ENCODE data around the gene DLGAP4. TPM values are rescaled to one million over a fixed set of nuclear protein-coding genes. Genes with fewer than 3 reads are reported as not detected.

The DLGAP4 gene

DNA sequence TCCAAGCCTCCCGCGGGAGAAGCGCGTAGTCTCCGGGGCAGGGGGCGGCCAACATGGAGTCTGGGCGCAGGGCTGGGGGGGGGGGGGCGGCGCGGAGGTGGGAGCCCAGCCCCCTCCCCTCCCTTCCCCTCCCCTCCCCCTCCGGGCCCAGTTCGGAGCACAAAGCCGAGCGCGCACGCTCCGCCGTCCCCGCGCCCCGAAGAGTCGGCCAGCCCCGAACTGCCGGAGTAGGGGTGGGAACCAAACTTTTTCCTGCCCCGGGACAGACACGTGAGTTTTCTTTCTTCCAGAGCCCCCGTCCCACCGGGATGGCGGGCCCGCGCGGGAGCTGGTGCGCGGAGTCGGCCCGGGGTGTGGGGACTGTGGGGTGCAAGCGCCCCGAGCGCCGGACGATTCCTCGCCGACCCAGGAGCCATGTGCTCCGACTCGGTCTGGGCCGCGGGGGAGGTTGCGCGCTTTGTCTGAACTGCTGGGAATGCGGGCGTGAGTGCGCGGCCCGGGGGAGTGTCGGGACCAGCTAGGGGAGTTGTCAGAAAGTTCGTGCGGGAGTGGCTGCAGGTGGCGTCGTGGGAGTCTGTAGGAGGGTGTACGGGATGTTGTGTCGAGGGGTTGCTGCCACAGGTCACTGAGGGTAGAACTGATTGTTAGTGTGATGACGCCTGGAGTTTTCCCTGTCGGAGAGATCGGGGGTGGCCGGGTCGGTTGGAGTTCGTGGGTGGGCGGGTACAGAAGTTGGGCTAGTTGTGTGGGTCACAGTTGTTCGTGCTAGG lies 268.4 kb downstream of the DLGAP4 start:
- H3K18ac ChIP-seq (ENCODE audit: low read depth in 1 of 2, low read length in 2 of 2), result peak overlapping the region; percentile 37 to 61
- peaks cover 0 to 7% of the 10 kb centered on the region in 2 experiments for H3K36me3 ChIP-seq (ENCODE audit: control insufficient read depth in 1 of 2, insufficient read depth in 2 of 2, low read depth in 1 of 2, low read length in 2 of 2)
- no peaks in the 10 kb centered on the region for H3K27me3 ChIP-seq (ENCODE audit: control insufficient read depth in 1 of 2, insufficient read depth in 1 of 2, low read length in 2 of 2)
- H4K91ac ChIP-seq (ENCODE audit: low read length), result no peak overlapping the region
- peak overlapping the region; percentile 21 to 55 for H2BK12ac ChIP-seq (ENCODE audit: low read length in 2 of 2)
- peak overlapping the region; percentile 64 for H3K27ac ChIP-seq (ENCODE audit: low read length, poor library complexity, severe bottlenecking)
- H3K14ac ChIP-seq (ENCODE audit: low read length in 2 of 2), result peak overlapping the region; percentile 70 to 78
- no peak overlapping the region for H3K9ac ChIP-seq (ENCODE audit: low read length)
- peak; percentile 72 for DNase-seq
- no peak overlapping the region for H2AK5ac ChIP-seq (ENCODE audit: low read length, severe bottlenecking)
- H2AFZ ChIP-seq (ENCODE audit: low read depth, low read length), result peak overlapping the region; percentile 20
- H2BK5ac ChIP-seq (ENCODE audit: low read depth, low read length, poor library complexity, severe bottlenecking), result peak overlapping the region; percentile 67
- H3K23ac ChIP-seq (ENCODE audit: low read length in 2 of 2), result peak overlapping the region in 1 of 2 experiments; percentile 97
- H2BK120ac ChIP-seq (ENCODE audit: low read depth, low read length), result peak overlapping the region; percentile 92
- peaks cover 26% of the 10 kb centered on the region for H3K4me1 ChIP-seq (ENCODE audit: control insufficient read depth, insufficient read depth, low read depth, low read length)
- H3K79me1 ChIP-seq (replicated peaks; ENCODE audit: low read length, poor library complexity, severe bottlenecking), result peaks cover 6% of the 10 kb centered on the region
- H3K4ac ChIP-seq (ENCODE audit: low read depth in 1 of 2, low read length in 2 of 2), result peak overlapping the region; percentile 81 to 89
- under 1% methylated on average over 58 of the region's 69 CpGs for WGBS
- peak overlapping the region; percentile 77 for H3K4me2 ChIP-seq (ENCODE audit: low read length, poor library complexity, severe bottlenecking)
- H3K9me3 ChIP-seq (ENCODE audit: control insufficient read depth, low read length), result no peaks in the 10 kb centered on the region
- H4K8ac ChIP-seq (ENCODE audit: low read length), result peak overlapping the region; percentile 45
- H3K4me3 ChIP-seq (ENCODE audit: insufficient read depth in 1 of 2, low read depth in 1 of 2, low read length in 2 of 2), result peak overlapping the region; percentile 71 to 76
- H2BK15ac ChIP-seq (ENCODE audit: low read depth, poor library complexity, severe bottlenecking), result peak overlapping the region; percentile 88

DNA sequence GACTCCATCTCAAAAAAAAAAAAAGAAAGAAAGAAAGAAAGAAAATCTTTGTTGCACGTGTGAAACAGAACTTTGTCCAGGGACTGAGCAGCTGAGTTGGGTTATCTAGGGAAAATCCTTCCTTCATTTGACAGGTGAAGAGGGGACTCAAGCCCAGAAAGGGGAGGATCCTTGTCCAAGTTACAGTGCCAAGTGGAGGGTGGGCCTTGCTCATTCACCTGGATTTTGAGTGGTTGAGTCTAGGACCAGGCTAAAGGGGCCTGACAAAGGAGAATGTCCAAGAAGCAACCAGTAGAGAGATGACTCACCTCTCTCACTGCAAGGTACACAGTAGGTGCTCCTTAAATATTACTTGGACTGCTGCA lies 269.9 kb downstream of the DLGAP4 start:
- Histone ChIP-seq H3K9me3 (ENCODE audit: control insufficient read depth, low read length) (no peaks in the 10 kb centered on the region), H2BK5ac (ENCODE audit: low read depth, low read length, poor library complexity, severe bottlenecking) (no peak overlapping the region), H3K27ac (ENCODE audit: low read length, poor library complexity, severe bottlenecking) (peak overlapping the region; percentile 33), H3K27me3 (ENCODE audit: control insufficient read depth in 1 of 2, insufficient read depth in 1 of 2, low read length in 2 of 2) (no peaks in the 10 kb centered on the region), H3K18ac (ENCODE audit: low read depth in 1 of 2, low read length in 2 of 2) (no peak overlapping the region), H4K91ac (ENCODE audit: low read length) (no peak overlapping the region), H3K9ac (ENCODE audit: low read length) (no peak overlapping the region), H2BK15ac (ENCODE audit: low read depth, poor library complexity, severe bottlenecking) (no peak overlapping the region), H3K4me3 (ENCODE audit: insufficient read depth in 1 of 2, low read depth in 1 of 2, low read length in 2 of 2) (no peak overlapping the region), H3K4me1 (ENCODE audit: control insufficient read depth, insufficient read depth, low read depth, low read length) (peaks cover 29% of the 10 kb centered on the region), H4K8ac (ENCODE audit: low read length) (no peak overlapping the region), H3K79me1 (replicated peaks; ENCODE audit: low read length, poor library complexity, severe bottlenecking) (peaks cover 7% of the 10 kb centered on the region), H2BK120ac (ENCODE audit: low read depth, low read length) (no peak overlapping the region), H3K4ac (ENCODE audit: low read depth in 1 of 2, low read length in 2 of 2) (no peak overlapping the region), H2AK5ac (ENCODE audit: low read length, severe bottlenecking) (peak overlapping the region; percentile 12), H3K36me3 (ENCODE audit: control insufficient read depth in 1 of 2, insufficient read depth in 2 of 2, low read depth in 1 of 2, low read length in 2 of 2) (peaks cover 0 to 14% of the 10 kb centered on the region in 2 experiments), H3K4me2 (ENCODE audit: low read length, poor library complexity, severe bottlenecking) (no peak overlapping the region), H3K14ac (ENCODE audit: low read length in 2 of 2) (no peak overlapping the region), H2AFZ (ENCODE audit: low read depth, low read length) (no peak overlapping the region), H2BK12ac (ENCODE audit: low read length in 2 of 2) (no peak overlapping the region), H3K23ac (ENCODE audit: low read length in 2 of 2) (no peak overlapping the region)
- WGBS, result 93% methylated on average over 1 of the region's 1 CpG
- DNase-seq, result no peak

Small RNA genes lying within 50 kb of the gene (small RNA-seq; reads per million reads assigned to genes)
- not detected for gene RF00017 (ENCODE audit: low read depth)
